Sigmoid colon (tissue), 4 donors: ENCODE results near the gene ATP6V0E1.

Experiments used
- CTCF ChIP-seq, 4 experiments: fragments of 450-650 bp in 3 of 4; fragments of 200-600 bp in 1 of 4; IDR thresholded peaks; one replicate each; pipeline ENCODE4 v1.5.1; 2016 to 2019; ENCODE audit warnings: antibody characterized with exemption in 4 of 4, mild to moderate bottlenecking in 3 of 4, moderate library complexity in 2 of 4
- EP300 ChIP-seq, 4 donors: sonication (generic); formaldehyde crosslinking; IDR thresholded peaks; one replicate each; pipeline ENCODE4 v1.6.1; 2017; ENCODE audit warnings: antibody characterized with exemption in 4 of 4
- POLR2A ChIP-seq, 2 donors: fragments of 450-650 bp; IDR thresholded peaks; one replicate each; pipeline ENCODE4 v1.6.1; 2016; ENCODE audit warnings: antibody characterized with exemption in 2 of 2, mild to moderate bottlenecking in 2 of 2, moderate library complexity in 2 of 2
- POLR2AphosphoS5 ChIP-seq, 4 donors: sonication (generic); formaldehyde crosslinking; IDR thresholded peaks; one replicate each; pipeline ENCODE4 v1.6.1; 2017; ENCODE audit warnings: antibody characterized with exemption in 4 of 4

DNA sequence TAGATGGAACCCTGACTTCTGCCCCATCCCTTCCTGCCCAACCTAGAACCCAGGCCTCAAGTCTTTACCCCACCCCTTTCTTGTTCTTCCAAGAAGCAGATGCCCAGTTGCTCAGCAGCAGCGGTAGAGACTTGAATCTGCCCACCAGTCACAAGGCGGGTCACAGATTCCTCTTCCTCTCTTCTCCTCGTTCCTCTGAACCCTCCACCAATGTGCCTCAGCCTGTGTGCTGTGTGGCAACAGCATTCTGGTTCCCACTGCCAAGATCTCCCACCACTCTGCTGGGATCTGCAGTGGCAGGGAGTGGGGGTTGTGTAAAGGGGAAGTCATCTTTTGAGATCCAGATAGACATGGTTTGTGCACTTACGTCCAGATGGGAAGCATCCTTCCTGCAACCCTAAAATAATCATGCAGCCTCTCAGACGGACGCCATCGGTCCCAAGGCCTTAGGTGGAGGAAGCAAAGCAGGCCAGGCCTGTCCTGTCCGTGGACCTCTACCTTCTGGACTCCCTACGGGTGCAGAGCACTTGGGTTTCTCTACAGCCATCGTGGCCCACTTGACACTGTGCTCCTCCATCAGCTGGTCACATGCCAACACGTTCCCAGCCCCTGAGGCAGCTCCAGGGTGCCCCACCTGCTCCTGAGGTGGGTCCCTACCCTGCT is 32.1 kb upstream of the ATP6V0E1 start:
- no peak for TF ChIP-seq CTCF (IDR thresholded peaks at IDR 0.05)
- no peak for TF ChIP-seq POLR2A (IDR thresholded peaks at IDR 0.05)
- TF ChIP-seq POLR2AphosphoS5 (IDR thresholded peaks at IDR 0.05): no peak
- TF ChIP-seq EP300 (IDR thresholded peaks at IDR 0.05): no peak
